NT2/D1 (cell line): Measurements from ENCODE around the gene SEC24D.

Experiments
- YY1 ChIP-seq: IDR thresholded peaks from 2 replicates; pipeline ENCODE4 v1.6.1; 2011; ENCODE audit not compliant: insufficient read length, insufficient read depth
- ZNF274 ChIP-seq: IDR thresholded peaks from 2 replicates; pipeline ENCODE4 v1.6.1; 2011; ENCODE audit warnings: mild to moderate bottlenecking, low read depth, low read length

GRCh38 chr4:118716304-118716703, 119.6 kb downstream of the SEC24D start:
- no peak for TF ChIP-seq ZNF274
- TF ChIP-seq YY1: no peak
